ENCODE data around the gene GCGR.

Gene GCGR

DNA sequence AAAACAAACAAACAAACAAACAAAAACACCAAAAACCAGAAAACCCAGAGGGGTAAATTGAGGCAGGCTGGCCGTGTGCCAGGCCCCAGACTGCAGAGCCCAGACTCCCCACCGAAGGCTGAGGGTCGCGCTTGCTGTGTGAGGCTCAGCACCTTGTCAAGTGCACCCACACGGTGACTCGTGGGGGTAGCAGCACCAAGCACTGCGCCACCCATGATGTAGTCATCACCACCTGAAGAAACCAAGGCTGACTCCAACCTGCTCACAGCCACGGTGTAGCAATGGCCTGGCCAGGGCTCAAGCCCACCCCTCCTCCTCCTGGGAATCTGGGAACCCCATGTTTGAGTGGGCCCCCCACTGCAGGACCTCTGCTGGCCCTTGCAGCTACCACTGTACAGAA, 17.2 kb downstream of the GCGR start:
- no peak for TF ChIP-seq CTCF (IDR thresholded peaks at IDR 0.05; ENCODE audit: borderline replicate concordance, insufficient read depth, low read depth, low read length)
- H3K4me3 ChIP-seq (ENCODE audit: low read depth, low read length): no peak overlapping the region

DNA sequence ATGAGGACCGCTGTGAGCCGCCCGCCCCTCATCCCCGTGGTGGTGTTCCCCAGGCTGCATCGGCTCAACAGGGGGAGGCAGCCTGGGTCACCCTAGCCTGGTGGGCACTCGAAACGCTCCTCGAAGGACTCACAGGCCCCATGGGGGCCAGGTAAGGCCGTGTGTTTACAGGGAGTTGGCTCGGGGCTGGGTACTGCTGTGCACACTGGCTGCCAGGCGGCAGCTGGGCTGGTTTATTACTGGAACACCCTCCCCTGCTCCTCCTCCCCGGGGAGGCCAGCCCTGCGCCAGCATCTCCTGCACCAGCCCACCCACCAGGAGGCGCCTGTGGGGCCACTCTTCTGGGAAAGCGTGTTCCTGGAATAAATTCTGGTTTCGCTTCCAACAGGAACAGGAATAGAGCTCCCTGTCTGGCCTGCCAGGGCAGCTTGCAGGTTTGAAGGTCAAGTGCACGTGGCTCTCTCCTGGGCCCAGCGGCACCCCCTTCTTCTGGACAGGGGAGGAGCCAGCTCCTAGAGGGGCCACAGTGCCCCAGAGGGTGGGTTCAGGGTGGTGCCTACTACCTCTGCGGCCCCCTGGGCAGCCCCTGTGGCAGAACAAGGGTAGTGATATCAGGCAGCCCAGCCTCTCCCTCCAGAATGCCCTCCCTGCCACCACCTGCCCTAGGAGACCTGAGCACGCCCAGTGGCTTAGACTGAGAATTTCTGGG, 17.8 kb downstream of the GCGR start:
- no peak for TF ChIP-seq CTCF (IDR thresholded peaks at IDR 0.05; ENCODE audit: borderline replicate concordance, insufficient read depth, low read depth, low read length)
- no peak overlapping the region for H3K4me3 ChIP-seq (ENCODE audit: low read depth, low read length)

DNA sequence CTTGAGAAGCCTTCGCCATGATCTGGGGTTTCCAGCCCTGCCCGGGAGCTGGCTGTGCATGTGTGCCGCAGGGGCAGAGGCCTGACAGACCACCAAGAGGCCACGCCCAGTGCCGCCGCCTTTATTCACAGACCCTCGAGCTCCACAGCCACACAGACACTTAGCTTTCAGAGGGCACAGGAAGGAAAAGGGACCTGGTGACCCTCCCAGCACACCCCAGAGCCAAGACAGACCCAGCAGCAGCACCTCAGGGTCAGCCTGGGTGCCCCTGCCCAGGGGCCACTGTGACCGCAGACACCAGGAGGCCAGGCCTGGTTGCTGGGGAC, 18.3 kb downstream of the GCGR start:
- TF ChIP-seq CTCF (IDR thresholded peaks at IDR 0.05; ENCODE audit: borderline replicate concordance, insufficient read depth, low read depth, low read length): no peak
- H3K4me3 ChIP-seq (ENCODE audit: low read depth, low read length): no peak overlapping the region

DNA sequence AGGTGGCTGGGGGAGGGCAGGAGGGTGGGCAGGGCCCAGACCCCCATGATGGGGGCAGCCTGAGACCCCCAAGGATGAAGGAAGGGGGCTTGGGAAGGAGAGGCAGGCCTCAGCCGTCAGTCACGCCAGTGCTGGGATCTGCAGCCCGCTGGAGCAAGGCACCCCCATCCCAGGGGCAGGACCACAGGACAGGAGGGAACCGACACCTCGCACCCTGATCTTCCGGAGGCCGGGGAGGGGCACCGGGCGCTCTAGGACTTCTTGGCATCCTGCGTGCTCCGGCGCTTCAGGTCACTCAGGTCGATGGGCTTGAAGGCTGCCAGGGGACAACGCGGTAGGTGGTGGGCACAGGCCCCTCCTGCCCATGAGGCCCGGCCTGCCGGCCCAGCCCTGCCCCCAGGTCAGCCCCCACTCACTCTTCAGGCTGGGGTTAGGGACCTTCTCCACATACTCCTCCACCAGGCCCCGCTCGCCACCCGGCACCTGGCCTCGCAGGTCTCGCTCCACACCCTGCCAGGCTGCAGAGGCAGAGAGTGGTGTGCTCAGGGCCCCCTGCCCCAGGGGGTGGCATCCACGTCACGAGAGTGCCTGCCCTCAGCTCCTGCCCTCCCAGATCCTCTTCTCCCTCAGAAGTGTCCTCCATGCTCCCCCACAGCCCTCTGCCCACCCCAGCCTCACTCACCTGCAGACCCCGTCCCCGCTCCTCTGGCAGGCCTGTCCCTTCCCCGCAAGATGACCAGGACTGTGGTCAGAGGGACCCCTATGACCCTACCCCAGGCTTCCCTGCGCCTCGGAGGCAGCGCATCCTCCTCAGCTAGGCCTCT, 19.3 kb downstream of the GCGR start:
- TF ChIP-seq CTCF (IDR thresholded peaks at IDR 0.05; ENCODE audit: borderline replicate concordance, insufficient read depth, low read depth, low read length): no peak
- no peak overlapping the region for H3K4me3 ChIP-seq (ENCODE audit: low read depth, low read length)

DNA sequence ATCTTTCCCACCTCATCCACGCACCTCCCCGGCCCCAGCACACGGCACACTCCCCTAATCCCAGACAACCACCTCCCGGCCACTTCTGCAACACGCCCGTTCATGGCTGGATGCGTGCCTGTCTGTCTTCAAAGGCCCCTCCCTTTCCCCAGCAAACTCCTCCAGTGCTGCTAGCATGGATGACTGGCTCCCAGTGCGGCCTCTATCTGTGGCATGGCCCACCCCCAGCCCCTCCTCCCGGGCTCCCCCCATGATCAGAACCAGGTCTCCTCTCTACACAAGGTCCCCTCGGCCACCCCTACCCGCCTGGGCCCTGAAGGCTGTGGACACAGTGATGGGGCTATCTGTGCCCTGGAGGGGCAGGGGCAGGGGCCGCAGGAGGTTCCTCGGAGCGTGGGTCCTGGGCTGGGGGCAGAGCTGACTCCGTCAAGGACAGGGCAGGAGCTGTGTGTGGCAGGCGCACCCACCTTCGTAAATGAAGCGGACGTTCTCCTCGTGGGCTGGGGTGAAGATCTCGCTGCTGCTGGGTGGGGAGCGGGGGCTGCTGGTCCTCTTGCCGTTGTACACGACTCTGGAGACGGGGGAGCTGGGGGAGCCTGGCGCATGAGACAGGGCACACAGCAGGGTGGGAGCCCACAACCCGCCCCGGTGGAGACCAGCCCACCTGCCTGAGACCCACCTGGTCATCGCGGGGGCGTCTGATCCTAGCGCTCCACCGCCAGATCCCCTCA, 20.0 kb downstream of the GCGR start:
- no peak for TF ChIP-seq CTCF (IDR thresholded peaks at IDR 0.05; ENCODE audit: borderline replicate concordance, insufficient read depth, low read depth, low read length)
- no peak overlapping the region for H3K4me3 ChIP-seq (ENCODE audit: low read depth, low read length)

DNA sequence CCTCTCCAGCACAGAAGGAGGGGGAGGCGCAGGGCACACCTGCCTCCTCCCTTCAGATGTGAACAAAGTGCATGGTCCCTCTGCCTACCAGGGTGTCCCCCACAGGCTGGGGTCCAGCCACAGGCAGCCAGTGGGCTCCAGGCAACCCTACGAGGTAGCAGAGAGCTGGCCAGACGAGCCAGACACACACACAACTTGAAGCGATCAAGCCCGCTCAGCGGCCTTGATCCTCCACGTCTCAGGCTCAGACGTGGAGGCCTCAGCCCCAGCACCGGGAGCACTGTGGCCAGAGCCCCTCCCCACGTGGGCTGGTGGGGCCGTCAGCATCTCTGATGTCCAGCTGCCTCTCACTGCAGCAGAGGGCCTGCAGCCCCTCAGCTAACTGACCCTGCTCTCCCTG, 20.6 kb downstream of the GCGR start:
- no peak for TF ChIP-seq CTCF (IDR thresholded peaks at IDR 0.05; ENCODE audit: borderline replicate concordance, insufficient read depth, low read depth, low read length)

More for the DNA sequence above, 20.6 kb downstream of the GCGR start:
- H3K4me3 ChIP-seq (ENCODE audit: low read depth, low read length): no peak overlapping the region
